B cell (primary cell): ENCODE results near the gene NADSYN1. TPM values are rescaled to one million over a fixed set of nuclear protein-coding genes. Genes with fewer than 3 reads are reported as not detected.

Source experiments
- ATAC-seq: fragments of 200-7000 bp; cut with Tn5 transposase; one replicate; pipeline ENCODE4 v1.10.0; 2021; ENCODE audit warnings: low read depth, mild to moderate bottlenecking, moderate number of reproducible peaks, moderate library complexity
- CTCF ChIA-PET: fragments of 350-600 bp; sonication (Branson Sonifier 250); formaldehyde crosslinking; loops from one replicate; lab custom pipeline; 2021; ENCODE audit warnings: antibody characterized with exemption, inconsistent platforms; lab: Charles Lee
- POLR2A ChIA-PET: fragments of 350-600 bp; sonication (Branson Sonifier 250); formaldehyde crosslinking; loops from one replicate; lab custom pipeline; 2021; ENCODE audit warnings: antibody characterized with exemption; lab: Charles Lee
- DNase-seq: peaks from one replicate; pipeline ENCODE4 v3.0.0; 2013
- H2AFZ ChIP-seq: 2 replicates; pipeline ENCODE4 v1.6.1; 2012; ENCODE audit warnings: mild to moderate bottlenecking, low read depth, low read length; ENCODE audit not compliant: insufficient read depth, poor library complexity, severe bottlenecking
- H3K27ac ChIP-seq, 2 donors: 1 replicate in 1 of 2; 2 replicates in 1 of 2; pipeline ENCODE4 v1.5.1; 2012 to 2013; ENCODE audit warnings: low read length in 2 of 2, mild to moderate bottlenecking in 2 of 2, moderate library complexity in 1 of 2
- H3K27me3 ChIP-seq, 4 experiments: fragments of 200-600 bp in 1 of 4; sonication (generic) in 1 of 4; replicated peaks in 1 of 4; 1 replicate in 2 of 4; 2 replicates in 2 of 4; pipeline versions ENCODE4 v1.6.1 to v1.7.0; 2013 to 2016; ENCODE audit warnings: low read length in 3 of 4, mild to moderate bottlenecking in 2 of 4, mixed read lengths in 1 of 4, moderate library complexity in 1 of 4; ENCODE audit not compliant: insufficient read depth in 4 of 4, control insufficient read depth in 3 of 4; ENCODE audit errors: control extremely low read depth in 1 of 4
- H3K36me3 ChIP-seq, 2 experiments: replicated peaks in 1 of 2; 1 replicate in 1 of 2; 2 replicates in 1 of 2; pipeline versions ENCODE4 v1.6.1 to v1.7.1; 2013; ENCODE audit warnings: low read length in 1 of 2; ENCODE audit not compliant: insufficient read depth in 2 of 2, control insufficient read depth in 1 of 2; ENCODE audit errors: control extremely low read depth in 1 of 2, extremely low read depth in 1 of 2
- H3K4me1 ChIP-seq, 2 donors: fragments of 200-600 bp in 1 of 2; sonication (generic) in 1 of 2; 1 replicate in 1 of 2; 2 replicates in 1 of 2; pipeline versions ENCODE4 v1.5.1 to v1.6.1; 2013 to 2017; ENCODE audit warnings: low read length in 2 of 2; ENCODE audit not compliant: control insufficient read depth in 2 of 2, insufficient read depth in 2 of 2
- H3K4me2 ChIP-seq: replicated peaks from 2 replicates; pipeline ENCODE3; 2012; ENCODE audit warnings: mild to moderate bottlenecking, low read depth, low read length; ENCODE audit not compliant: poor library complexity, severe bottlenecking
- H3K4me3 ChIP-seq, 5 experiments: fragments of 200-600 bp in 1 of 5; sonication (generic) in 1 of 5; 1 replicate in 3 of 5; 2 replicates in 2 of 5; pipeline versions ENCODE4 v1.5.1 to v1.7.0; 2011 to 2016; ENCODE audit warnings: low read length in 4 of 5, mild to moderate bottlenecking in 4 of 5, low read depth in 2 of 5, control low read depth in 1 of 5, moderate library complexity in 1 of 5; ENCODE audit not compliant: insufficient read depth in 1 of 5; ENCODE audit errors: control extremely low read depth in 1 of 5, extremely low read depth in 1 of 5
- H3K79me2 ChIP-seq: fragments of 200-600 bp; sonication (generic); one replicate; pipeline ENCODE4 v1.6.0; 2016; ENCODE audit warnings: low read length; ENCODE audit not compliant: control insufficient read depth, insufficient read depth
- H3K9ac ChIP-seq: fragments of 200-600 bp; sonication (generic); 2 replicates; pipeline ENCODE4 v1.6.1; 2017; ENCODE audit warnings: mild to moderate bottlenecking, low read length, moderate library complexity
- H3K9me3 ChIP-seq, 3 donors: one replicate each; pipeline versions ENCODE4 v1.6.1 to v1.7.1; 2013; ENCODE audit warnings: low read length in 2 of 3; ENCODE audit not compliant: control insufficient read depth in 2 of 3, insufficient read depth in 1 of 3; ENCODE audit errors: control extremely low read depth in 1 of 3
- H4K20me1 ChIP-seq: 2 replicates; pipeline ENCODE4 v1.6.0; 2012; ENCODE audit warnings: mild to moderate bottlenecking, low read length; ENCODE audit not compliant: insufficient read depth, control insufficient read depth, poor library complexity, severe bottlenecking
- H3K27ac Mint-ChIP-seq: one replicate; pipeline ENCODE4 v1.8.0; 2021; ENCODE audit warnings: mixed read lengths
- H3K27me3 Mint-ChIP-seq: one replicate; pipeline ENCODE4 v1.8.0; 2021; ENCODE audit warnings: mixed read lengths
- H3K4me1 Mint-ChIP-seq: one replicate; pipeline ENCODE4 v1.8.0; 2021; ENCODE audit warnings: mixed read lengths
- H3K4me3 Mint-ChIP-seq: one replicate; pipeline ENCODE4 v1.8.0; 2021; ENCODE audit warnings: mixed read lengths
- H3K9me3 Mint-ChIP-seq: one replicate; pipeline ENCODE4 v1.8.0; 2022; ENCODE audit warnings: mixed read lengths; ENCODE audit not compliant: insufficient read depth
- EZH2 ChIP-seq: IDR thresholded peaks from 2 replicates; pipeline ENCODE4 v1.6.1; 2012; ENCODE audit warnings: borderline replicate concordance, low read depth, mild to moderate bottlenecking, moderate library complexity, low read length; ENCODE audit not compliant: insufficient read depth, poor library complexity, severe bottlenecking
- whole genome bisulfite sequencing: methylation state at CpG from one replicate; pipeline ENCODE4 v1.1.5; 2013; ENCODE audit warnings: missing lambda C conversion rate; ENCODE audit not compliant: insufficient coverage; 5-methylcytosine and 5-hydroxymethylcytosine counted together
- intact Hi-C: fragments of 100-400 bp; cut with micrococcal nuclease; formaldehyde crosslinking; loops from one replicate; pipeline ENCODE4 v1.10.0; 2022
- polyA plus RNA-seq: library from polyadenylated mRNA; depleted of rRNA; stranded (reverse); fragments of >200 nt; gene quantifications from 2 replicates; pipeline ENCODE4 v1.2.3, GENCODE V29; 2012
- total RNA-seq, 2 donors: library from RNA; stranded (reverse); fragments of 120-200 nt in 1 of 2; gene quantifications; 1 replicate in 1 of 2; 2 replicates in 1 of 2; pipeline versions ENCODE4 v1.2.3 to v1.2.4, GENCODE V29; 2013 to 2022
- TF ChIP-seq, protein P1 (sequence below): fragments of 200-600 bp; IDR thresholded peaks from one replicate; pipeline ENCODE4 v1.8.0; 2022; ENCODE audit warnings: antibody characterized with exemption, mild to moderate bottlenecking

Gene NADSYN1
- total and polyA plus RNA-seq, 2 donors (not counting 1 experiment from before 2014, with no cell fraction given): 153 to 222 TPM

DNA sequence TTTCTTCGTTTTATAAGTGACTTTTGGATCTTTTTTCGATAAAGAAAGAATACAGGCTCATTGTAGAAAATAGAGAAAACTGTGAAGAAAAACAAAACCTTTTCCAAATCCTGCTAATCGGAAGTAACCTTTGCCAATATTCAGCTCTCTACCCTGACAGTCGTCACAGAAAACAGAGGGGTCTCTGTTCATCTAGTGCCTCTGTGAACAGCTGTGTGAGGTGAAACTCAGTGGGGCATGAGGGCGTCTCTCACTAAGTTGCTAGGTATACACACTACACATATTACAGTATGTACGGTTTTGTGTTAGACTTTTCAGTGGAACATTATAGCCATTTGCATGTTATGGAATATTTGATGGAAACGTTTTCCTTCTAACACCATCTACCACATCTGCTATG is 44.2 kb upstream of the NADSYN1 start:
- Mint-ChIP-seq H3K27me3 (peaks cover 6% of the 10 kb centered on the region), H3K27ac (no peak overlapping the region), H3K9me3 (peaks cover 6% of the 10 kb centered on the region), H3K4me1 (peaks cover 4% of the 10 kb centered on the region), H3K4me3 (no peak overlapping the region)
- Histone ChIP-seq H3K4me3 (no peak overlapping the region), H2AFZ (no peak overlapping the region), H3K79me2 (no peaks in the 10 kb centered on the region), H3K27ac (no peak overlapping the region), H4K20me1 (no peaks in the 10 kb centered on the region), H3K36me3 (no peaks in the 10 kb centered on the region), H3K9ac (no peak overlapping the region), H3K4me1 (peaks cover 0 to 7% of the 10 kb centered on the region in 2 donors), H3K4me2 (no peak overlapping the region), H3K27me3 (peaks cover 0 to 5% (median 0%) of the 10 kb centered on the region in 4 experiments), H3K9me3 (peaks cover 0 to 3% (median 0%) of the 10 kb centered on the region in 3 donors)
- no peak for TF ChIP-seq EZH2
- TF ChIP-seq, protein P1, sequence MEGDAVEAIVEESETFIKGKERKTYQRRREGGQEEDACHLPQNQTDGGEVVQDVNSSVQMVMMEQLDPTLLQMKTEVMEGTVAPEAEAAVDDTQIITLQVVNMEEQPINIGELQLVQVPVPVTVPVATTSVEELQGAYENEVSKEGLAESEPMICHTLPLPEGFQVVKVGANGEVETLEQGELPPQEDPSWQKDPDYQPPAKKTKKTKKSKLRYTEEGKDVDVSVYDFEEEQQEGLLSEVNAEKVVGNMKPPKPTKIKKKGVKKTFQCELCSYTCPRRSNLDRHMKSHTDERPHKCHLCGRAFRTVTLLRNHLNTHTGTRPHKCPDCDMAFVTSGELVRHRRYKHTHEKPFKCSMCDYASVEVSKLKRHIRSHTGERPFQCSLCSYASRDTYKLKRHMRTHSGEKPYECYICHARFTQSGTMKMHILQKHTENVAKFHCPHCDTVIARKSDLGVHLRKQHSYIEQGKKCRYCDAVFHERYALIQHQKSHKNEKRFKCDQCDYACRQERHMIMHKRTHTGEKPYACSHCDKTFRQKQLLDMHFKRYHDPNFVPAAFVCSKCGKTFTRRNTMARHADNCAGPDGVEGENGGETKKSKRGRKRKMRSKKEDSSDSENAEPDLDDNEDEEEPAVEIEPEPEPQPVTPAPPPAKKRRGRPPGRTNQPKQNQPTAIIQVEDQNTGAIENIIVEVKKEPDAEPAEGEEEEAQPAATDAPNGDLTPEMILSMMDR: no peak
- CTCF ChIA-PET: no interaction called here
- POLR2A ChIA-PET: no interaction called here
- ATAC-seq (no peak), DNase-seq (no peak)
- no CpG with 5 or more reads among the region's 7 CpGs for WGBS
- intact Hi-C loops: no loop called here

DNA sequence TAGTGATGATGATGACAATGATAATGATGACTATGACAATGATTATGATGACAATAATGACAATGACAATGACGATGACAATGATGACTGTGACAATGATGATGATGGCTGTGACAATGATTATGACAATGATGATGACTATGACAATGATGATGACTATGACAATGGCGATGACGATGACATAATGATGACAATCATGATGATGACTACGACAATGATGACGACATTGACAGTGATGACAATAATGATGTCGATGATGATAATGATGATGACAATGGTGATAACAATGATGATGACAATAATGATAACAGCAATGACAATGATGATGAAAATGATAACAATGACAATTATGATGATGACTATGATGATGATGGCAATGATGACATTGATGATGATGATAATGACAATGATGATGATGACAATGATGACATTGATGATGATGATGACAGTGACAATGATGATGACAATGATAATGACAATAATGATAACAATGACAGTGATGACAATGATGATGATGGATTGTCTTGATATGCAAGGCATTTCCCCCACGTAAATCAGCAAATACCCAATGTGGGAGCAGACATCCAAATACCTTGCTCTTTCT is 42.5 kb upstream of the NADSYN1 start:
- CTCF ChIA-PET: no interaction called here
- Histone ChIP-seq H3K36me3 (no peaks in the 10 kb centered on the region), H3K9me3 (no peaks in the 10 kb centered on the region), H3K79me2 (no peaks in the 10 kb centered on the region), H3K4me2 (no peak overlapping the region), H3K27ac (no peak overlapping the region), H3K4me3 (no peak overlapping the region), H3K27me3 (peaks cover 0 to 6% (median 0%) of the 10 kb centered on the region in 4 experiments), H4K20me1 (no peaks in the 10 kb centered on the region), H2AFZ (no peak overlapping the region), H3K9ac (no peak overlapping the region), H3K4me1 (peaks cover 0 to 6% of the 10 kb centered on the region in 2 donors)
- peaks cover 2% of the 10 kb centered on the region for H3K4me1 Mint-ChIP-seq
- ATAC-seq (no peak), DNase-seq (no peak)
- H3K4me3 Mint-ChIP-seq: no peak overlapping the region
- WGBS: 78% methylated on average over 6 of the region's 7 CpGs
- H3K27ac Mint-ChIP-seq: no peak overlapping the region
- intact Hi-C loops: no loop called here
- POLR2A ChIA-PET: no interaction called here
- TF ChIP-seq, protein P1: no peak
- TF ChIP-seq EZH2: no peak
- peaks cover 15% of the 10 kb centered on the region for H3K27me3 Mint-ChIP-seq
- H3K9me3 Mint-ChIP-seq: peaks cover 6% of the 10 kb centered on the region
